Hepatocyte (in vitro differentiated cells): ENCODE results near the gene RUFY4. TPM values are rescaled to one million over a fixed set of nuclear protein-coding genes. Genes with fewer than 3 reads are reported as not detected.

Experiments
- DNase-seq: peaks from one replicate; pipeline ENCODE4 v3.0.0-alpha.2; 2016; ENCODE audit warnings: low spot score
- H2AFZ ChIP-seq: fragments of 200-600 bp; sonication (generic); 2 replicates; pipeline ENCODE4 v1.6.0; 2016; ENCODE audit warnings: antibody characterized with exemption, mild to moderate bottlenecking
- H3K27ac ChIP-seq: fragments of 200-600 bp; sonication (generic); 2 replicates; pipeline ENCODE4 v1.5.1; 2016; ENCODE audit warnings: mild to moderate bottlenecking
- H3K27me3 ChIP-seq: fragments of 200-600 bp; sonication (generic); 2 replicates; pipeline ENCODE4 v1.6.1; 2016
- H3K36me3 ChIP-seq: fragments of 200-600 bp; sonication (generic); replicated peaks from 2 replicates; pipeline ENCODE4 v1.5.1; 2016; ENCODE audit warnings: low read depth; ENCODE audit not compliant: insufficient read depth
- H3K4me1 ChIP-seq: fragments of 200-600 bp; sonication (generic); 2 replicates; pipeline ENCODE4 v1.5.1; 2016; ENCODE audit warnings: mild to moderate bottlenecking, moderate library complexity; ENCODE audit not compliant: insufficient read depth
- H3K4me2 ChIP-seq: fragments of 200-600 bp; sonication (generic); 2 replicates; pipeline ENCODE4 v1.6.0; 2016
- H3K4me3 ChIP-seq: fragments of 200-600 bp; sonication (generic); 2 replicates; pipeline ENCODE4 v1.5.1; 2016; ENCODE audit warnings: mild to moderate bottlenecking
- H3K79me2 ChIP-seq: fragments of 200-600 bp; sonication (generic); 2 replicates; pipeline ENCODE4 v1.6.0; 2017; ENCODE audit warnings: mild to moderate bottlenecking
- H3K9me2 ChIP-seq: fragments of 200-600 bp; sonication (generic); replicated peaks from 2 replicates; pipeline ENCODE4 v1.6.0; 2017; ENCODE audit warnings: mild to moderate bottlenecking; ENCODE audit not compliant: insufficient read depth
- H3K9me3 ChIP-seq: fragments of 200-600 bp; sonication (generic); 2 replicates; pipeline ENCODE4 v1.5.1; 2016; ENCODE audit warnings: low read depth, mild to moderate bottlenecking
- H4K20me1 ChIP-seq: fragments of 200-600 bp; sonication (generic); 2 replicates; pipeline ENCODE4 v1.6.0; 2016; ENCODE audit warnings: mild to moderate bottlenecking; ENCODE audit not compliant: insufficient read depth, poor library complexity, severe bottlenecking
- EZH2 ChIP-seq: fragments of 200-600 bp; sonication (generic); IDR thresholded peaks from 2 replicates; pipeline ENCODE4 v1.6.1; 2016; ENCODE audit warnings: antibody characterized with exemption, mild to moderate bottlenecking, borderline replicate concordance
- EZH2phosphoT487 ChIP-seq: fragments of 200-600 bp; sonication (generic); IDR thresholded peaks from one replicate; pipeline ENCODE4 v1.6.1; 2018; ENCODE audit warnings: antibody characterized with exemption, mild to moderate bottlenecking, low read depth, moderate library complexity; ENCODE audit not compliant: unreplicated experiment, severe bottlenecking
- WGBS: methylation state at CpG from one replicate; pipeline ENCODE4 v1.1.6; 2016; ENCODE audit warnings: low lambda C conversion rate; ENCODE audit errors: missing lambda C conversion rate; 5-methylcytosine and 5-hydroxymethylcytosine counted together
- polyA plus RNA-seq: library from polyadenylated mRNA; unstranded; fragments of >200 nt; fragmentation: Nextera tagmentation; extraction: Ambion mirVana; gene quantifications from 2 replicates; pipeline ENCODE4 v1.2.1, GENCODE V29; 2016
- total RNA-seq: library from RNA; depleted of rRNA; stranded (reverse); fragments of >200 nt; gene quantifications from 2 replicates; pipeline ENCODE4 v1.2.3, GENCODE V29; 2014
- TF ChIP-seq, protein P1 (sequence below): fragments of 200-600 bp; sonication (generic); IDR thresholded peaks from 2 replicates; pipeline ENCODE4 v1.5.1; 2016; ENCODE audit warnings: antibody characterized with exemption, mild to moderate bottlenecking; ENCODE audit not compliant: poor library complexity

Gene RUFY4
- total and polyA plus RNA-seq, 2 experiments from 2014 or later, result 0.10 to 1.5 TPM

DNA sequence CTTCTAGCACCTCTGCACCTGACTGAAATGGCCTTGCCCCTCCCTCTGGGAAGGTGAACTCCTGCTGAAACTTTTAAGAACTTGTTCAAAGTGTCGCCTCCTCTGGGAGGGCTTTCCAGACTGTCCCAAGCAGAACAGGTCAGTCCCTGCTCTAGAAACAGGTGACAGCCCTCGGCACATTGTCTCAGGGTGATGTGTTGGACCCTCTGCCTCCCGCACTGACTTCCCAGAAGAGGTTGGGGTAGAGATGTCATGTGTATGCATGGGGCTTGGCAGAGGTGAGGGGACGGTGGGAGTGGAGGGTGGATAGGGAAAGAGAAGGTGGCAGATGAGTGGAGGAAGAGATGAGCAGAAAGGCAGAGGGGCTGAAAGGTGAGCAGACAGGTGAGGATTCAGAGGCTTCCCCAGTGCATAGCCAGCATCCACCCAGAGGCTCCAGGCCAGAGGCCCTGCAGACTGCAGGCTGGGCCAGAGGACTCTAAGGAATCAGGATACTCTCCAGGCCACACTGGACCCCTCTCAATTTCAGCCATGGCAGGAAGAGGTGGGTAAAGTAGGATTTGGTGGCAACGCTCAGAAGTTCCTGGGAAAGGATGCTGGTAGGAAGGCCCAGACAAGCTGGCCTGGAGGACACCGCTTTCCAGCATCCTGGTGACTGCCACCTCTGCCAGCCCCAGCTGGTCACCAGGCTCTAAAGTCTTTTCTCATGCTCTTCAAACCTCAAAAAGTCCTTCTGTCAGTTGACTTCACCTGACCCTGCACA lies 41.4 kb upstream of the RUFY4 start:
- Histone ChIP-seq H3K27ac (no peak overlapping the region), H3K4me2 (no peak overlapping the region), H2AFZ (no peak overlapping the region), H3K79me2 (no peaks in the 10 kb centered on the region), H3K36me3 (no peaks in the 10 kb centered on the region), H3K9me2 (no peaks in the 10 kb centered on the region), H3K27me3 (no peaks in the 10 kb centered on the region), H3K4me3 (no peak overlapping the region), H4K20me1 (no peaks in the 10 kb centered on the region), H3K9me3 (no peaks in the 10 kb centered on the region), H3K4me1 (no peaks in the 10 kb centered on the region)
- TF ChIP-seq EZH2phosphoT487, result no peak
- no peak for TF ChIP-seq EZH2
- TF ChIP-seq, protein P1, sequence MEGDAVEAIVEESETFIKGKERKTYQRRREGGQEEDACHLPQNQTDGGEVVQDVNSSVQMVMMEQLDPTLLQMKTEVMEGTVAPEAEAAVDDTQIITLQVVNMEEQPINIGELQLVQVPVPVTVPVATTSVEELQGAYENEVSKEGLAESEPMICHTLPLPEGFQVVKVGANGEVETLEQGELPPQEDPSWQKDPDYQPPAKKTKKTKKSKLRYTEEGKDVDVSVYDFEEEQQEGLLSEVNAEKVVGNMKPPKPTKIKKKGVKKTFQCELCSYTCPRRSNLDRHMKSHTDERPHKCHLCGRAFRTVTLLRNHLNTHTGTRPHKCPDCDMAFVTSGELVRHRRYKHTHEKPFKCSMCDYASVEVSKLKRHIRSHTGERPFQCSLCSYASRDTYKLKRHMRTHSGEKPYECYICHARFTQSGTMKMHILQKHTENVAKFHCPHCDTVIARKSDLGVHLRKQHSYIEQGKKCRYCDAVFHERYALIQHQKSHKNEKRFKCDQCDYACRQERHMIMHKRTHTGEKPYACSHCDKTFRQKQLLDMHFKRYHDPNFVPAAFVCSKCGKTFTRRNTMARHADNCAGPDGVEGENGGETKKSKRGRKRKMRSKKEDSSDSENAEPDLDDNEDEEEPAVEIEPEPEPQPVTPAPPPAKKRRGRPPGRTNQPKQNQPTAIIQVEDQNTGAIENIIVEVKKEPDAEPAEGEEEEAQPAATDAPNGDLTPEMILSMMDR, result no peak
- DNase-seq, result no peak
- WGBS, result 97% methylated on average over 6 of the region's 6 CpGs

DNA sequence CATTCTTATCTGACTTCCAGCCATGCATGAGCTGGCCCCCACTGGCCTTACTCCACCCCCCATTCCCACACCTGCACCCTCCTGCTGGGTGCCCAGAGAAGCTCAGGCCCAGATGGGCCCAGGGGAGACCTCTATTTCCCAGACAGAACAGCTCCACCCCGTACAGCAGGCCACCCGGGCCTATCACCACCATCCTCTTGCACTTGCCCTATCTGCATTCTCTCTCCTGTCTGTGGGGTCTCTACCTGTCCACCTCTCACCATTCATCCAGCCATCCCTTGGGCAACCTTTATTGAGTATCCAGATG lies 40.9 kb upstream of the RUFY4 start:
- H4K20me1 ChIP-seq, result no peaks in the 10 kb centered on the region
- H3K9me2 ChIP-seq, result no peaks in the 10 kb centered on the region
- no peak overlapping the region for H3K4me3 ChIP-seq
- 87% methylated on average over 2 of the region's 2 CpGs for WGBS
- H3K36me3 ChIP-seq, result no peaks in the 10 kb centered on the region
- TF ChIP-seq, protein P1, result no peak
- TF ChIP-seq EZH2, result no peak
- TF ChIP-seq EZH2phosphoT487, result no peak
- H3K27me3 ChIP-seq, result peaks cover 4% of the 10 kb centered on the region
- H3K4me1 ChIP-seq, result no peaks in the 10 kb centered on the region
- H3K4me2 ChIP-seq, result no peak overlapping the region
- no peak for DNase-seq
- H3K27ac ChIP-seq, result no peak overlapping the region
- no peaks in the 10 kb centered on the region for H3K79me2 ChIP-seq
- no peaks in the 10 kb centered on the region for H3K9me3 ChIP-seq
- H2AFZ ChIP-seq, result no peak overlapping the region

DNA sequence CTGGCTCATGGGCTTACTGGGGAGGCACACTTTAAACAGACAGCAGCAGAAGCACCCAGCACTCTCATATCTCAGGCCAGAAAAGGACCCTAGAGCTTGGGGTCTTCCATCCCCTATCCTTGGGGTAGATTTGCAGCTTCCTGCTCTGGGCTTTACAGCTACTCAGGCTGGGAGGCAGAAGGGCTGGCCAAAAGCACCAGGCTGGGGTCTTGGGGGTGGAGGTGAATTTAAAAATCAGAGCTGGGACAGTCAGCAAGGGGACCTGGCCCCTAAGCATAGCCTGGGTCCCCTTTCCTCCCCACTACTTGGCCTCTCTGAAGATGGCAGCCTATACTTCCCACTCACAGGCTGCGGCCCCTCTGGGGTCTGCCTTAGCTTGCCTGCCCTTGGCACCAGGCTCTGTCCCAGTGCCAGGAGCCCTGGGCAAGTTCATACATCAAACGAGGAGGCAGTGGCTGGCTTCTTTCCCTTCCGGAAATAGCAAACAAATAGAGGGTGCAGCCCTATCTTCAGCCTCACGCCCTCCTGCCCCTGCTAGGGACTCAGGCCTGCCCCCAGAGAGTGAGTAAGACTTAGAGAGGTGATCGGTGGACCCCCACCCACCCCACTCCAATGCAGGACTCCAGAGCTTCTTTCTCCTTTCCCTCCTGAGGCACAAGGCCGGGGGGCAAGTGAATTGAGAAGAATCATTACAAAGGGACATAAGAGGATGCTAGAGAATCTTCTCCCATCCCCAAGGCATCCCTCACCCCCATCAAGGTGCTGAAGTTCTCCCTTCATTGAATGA lies 40.3 kb upstream of the RUFY4 start:
- Histone ChIP-seq H3K4me3 (no peak overlapping the region), H3K4me1 (peaks cover 1% of the 10 kb centered on the region), H3K36me3 (no peaks in the 10 kb centered on the region), H4K20me1 (no peaks in the 10 kb centered on the region), H3K79me2 (no peaks in the 10 kb centered on the region), H3K27ac (no peak overlapping the region), H3K9me3 (no peaks in the 10 kb centered on the region), H3K4me2 (no peak overlapping the region), H3K27me3 (peaks cover 11% of the 10 kb centered on the region), H2AFZ (no peak overlapping the region), H3K9me2 (no peaks in the 10 kb centered on the region)
- no peak for DNase-seq
- 78% methylated on average over 6 of the region's 6 CpGs for WGBS
- no peak for TF ChIP-seq EZH2
- TF ChIP-seq, protein P1, result no peak
